GM12878 (cell line): ENCODE data around the gene RTN4R. TPM values are rescaled to one million over a fixed set of nuclear protein-coding genes. Genes with fewer than 3 reads are reported as not detected.

ENCODE experiments used
- ATAC-seq: fragments of 200-7000 bp; cut with Tn5 transposase; 3 replicates; pipeline ENCODE4 v1.9.1; 2020; ENCODE audit warnings: mild to moderate bottlenecking, moderate library complexity
- BruUV-seq: library from RNA; stranded (reverse); fragments of 400-500 nt; replicated peaks from 2 replicates; lab custom pipeline; 2021; lab: Mats Ljungman, UMichigan
- CTCF ChIA-PET: fragments of 300-600 bp; sonication (Branson Sonifier 250); formaldehyde crosslinking; extraction: SDS; loops from one replicate; lab custom pipeline; 2021; ENCODE audit warnings: inconsistent platforms; lab: Yijun Ruan, JAX
- POLR2A ChIA-PET: fragments of 350-600 bp; formaldehyde crosslinking; extraction: SDS; loops from one replicate; lab custom pipeline; 2021; ENCODE audit warnings: inconsistent platforms; lab: Charles Lee
- RAD21 ChIA-PET: fragments of 300-600 bp; sonication (Branson Sonifier 250); formaldehyde crosslinking; loops from one replicate; lab custom pipeline; 2023; ENCODE audit warnings: antibody characterized with exemption; ENCODE audit not compliant: unreplicated experiment; lab: Charles Lee
- SMC1A ChIA-PET: fragments of 300-600 bp; sonication (Branson Sonifier 250); formaldehyde crosslinking; loops from one replicate; lab custom pipeline; 2023; ENCODE audit not compliant: unreplicated experiment, uncharacterized antibody; lab: Charles Lee
- DNase-seq: peaks from one replicate; pipeline ENCODE4 v3.0.0-alpha.2; 2011; ENCODE audit warnings: low read depth, low spot score
- FAIRE-seq: peaks from 3 replicates; lab custom pipeline; 2011; peaks lifted over from hg19 to GRCh38; lab: Jason Lieb, UNC
- H2AFZ ChIP-seq: 2 replicates; pipeline ENCODE4 v1.6.0; 2011; ENCODE audit warnings: low read depth, low read length, control low read depth; ENCODE audit not compliant: control insufficient read depth
- H3K27ac ChIP-seq: 2 replicates; pipeline ENCODE4 v1.5.1; 2011; ENCODE audit warnings: control low read depth; ENCODE audit not compliant: control insufficient read depth, insufficient read depth
- H3K27me3 ChIP-seq, 2 experiments: replicated peaks in 1 of 2; 2 replicates each; pipeline versions ENCODE4 v1.6.0 to v1.6.1; 2011; ENCODE audit warnings: low read length in 1 of 2; ENCODE audit not compliant: control insufficient read depth in 2 of 2, insufficient read depth in 2 of 2
- H3K36me3 ChIP-seq, 2 experiments: 2 replicates each; pipeline ENCODE4 v1.5.1; 2011; ENCODE audit warnings: low read length in 1 of 2; ENCODE audit not compliant: control insufficient read depth in 2 of 2, insufficient read depth in 2 of 2
- H3K4me1 ChIP-seq: 2 replicates; pipeline ENCODE4 v1.6.1; 2011; ENCODE audit warnings: mild to moderate bottlenecking, low read length, moderate library complexity, mixed read lengths; ENCODE audit not compliant: control insufficient read depth, insufficient read depth
- H3K4me2 ChIP-seq: 2 replicates; pipeline ENCODE4 v1.6.0; 2011; ENCODE audit warnings: control low read depth; ENCODE audit not compliant: control insufficient read depth, insufficient read depth
- H3K4me3 ChIP-seq: fragments of 200-600 bp; sonication (generic); 2 replicates; pipeline ENCODE4 v1.5.1; 2016
- H3K79me2 ChIP-seq: 2 replicates; pipeline ENCODE4 v1.6.0; 2011; ENCODE audit warnings: low read length; ENCODE audit not compliant: control insufficient read depth, insufficient read depth
- H3K9ac ChIP-seq: 2 replicates; pipeline ENCODE4 v1.8.0; 2011; ENCODE audit warnings: low read length, control low read depth, mixed read lengths; ENCODE audit not compliant: control insufficient read depth, insufficient read depth
- H3K9me3 ChIP-seq: replicated peaks from 3 replicates; pipeline ENCODE4 v1.5.1; 2011; ENCODE audit warnings: mild to moderate bottlenecking, low read length; ENCODE audit not compliant: control insufficient read depth, insufficient read depth
- H4K20me1 ChIP-seq: 2 replicates; pipeline ENCODE4 v1.6.0; 2011; ENCODE audit not compliant: control insufficient read depth, insufficient read depth
- BMI1 ChIP-seq: fragments of 450-650 bp; IDR thresholded peaks from 2 replicates; pipeline ENCODE4 v1.6.1; 2016; ENCODE audit warnings: mild to moderate bottlenecking, moderate library complexity, borderline replicate concordance
- CREM ChIP-seq: IDR thresholded peaks from 2 replicates; pipeline ENCODE4 v1.6.1; 2014; ENCODE audit warnings: antibody characterized with exemption, low read depth
- GABPA ChIP-seq: IDR thresholded peaks from 2 replicates; pipeline ENCODE4 v1.6.1; 2014; ENCODE audit warnings: antibody characterized with exemption, low read depth, mild to moderate bottlenecking, inconsistent platforms
- HCFC1 ChIP-seq: fragments of 150-350 bp; IDR thresholded peaks from 2 replicates; pipeline ENCODE4 v1.6.1; 2014; ENCODE audit warnings: low read length
- KLF5 ChIP-seq: fragments of 450-650 bp; IDR thresholded peaks from 2 replicates; pipeline ENCODE4 v1.6.1; 2014; ENCODE audit warnings: mild to moderate bottlenecking; ENCODE audit not compliant: partially characterized antibody
- NBN ChIP-seq: fragments of 450-650 bp; IDR thresholded peaks from 2 replicates; pipeline ENCODE4 v1.6.1; 2016
- POLR2A ChIP-seq: IDR thresholded peaks from 2 replicates; pipeline ENCODE4 v1.6.1; 2011; ENCODE audit warnings: low read depth, mild to moderate bottlenecking, low read length
- POLR2AphosphoS5 ChIP-seq: IDR thresholded peaks from 2 replicates; pipeline ENCODE4 v1.6.1; 2011; ENCODE audit warnings: mild to moderate bottlenecking, low read length, inconsistent platforms
- RB1 ChIP-seq: fragments of 450-650 bp; formaldehyde crosslinking; IDR thresholded peaks from 2 replicates; pipeline ENCODE4 v1.6.1; 2017; ENCODE audit warnings: mild to moderate bottlenecking, borderline replicate concordance
- SPI1 ChIP-seq: IDR thresholded peaks from 2 replicates; pipeline ENCODE4 v1.6.1; 2011; ENCODE audit warnings: low read depth, mild to moderate bottlenecking, low read length, moderate library complexity, borderline replicate concordance; ENCODE audit not compliant: insufficient read depth
- STAT1 ChIP-seq: fragments of 450-650 bp; conservative IDR thresholded peaks from 2 replicates; pipeline ENCODE4 v1.6.1; 2014; ENCODE audit warnings: antibody characterized with exemption, mild to moderate bottlenecking
- ZNF217 ChIP-seq: fragments of 450-650 bp; IDR thresholded peaks from 2 replicates; pipeline ENCODE4 v1.6.1; 2017; ENCODE audit warnings: antibody characterized with exemption, mild to moderate bottlenecking
- ZNF622 ChIP-seq: fragments of 450-650 bp; IDR thresholded peaks from 2 replicates; pipeline ENCODE4 v1.6.1; 2017; ENCODE audit warnings: mild to moderate bottlenecking, inconsistent platforms
- WGBS: methylation state at CpG from one replicate; pipeline ENCODE4 v1.1.6; 2016; ENCODE audit warnings: low lambda C conversion rate; ENCODE audit not compliant: insufficient replicate concordance, insufficient coverage; ENCODE audit errors: missing lambda C conversion rate; 5-methylcytosine and 5-hydroxymethylcytosine counted together
- in situ Hi-C: fragments of 300-500 bp; cut with MboI; formaldehyde crosslinking; loops from 9 replicates; pipeline ENCODE4 v1.14.3; 2018; ENCODE audit warnings: mixed read lengths
- intact Hi-C: fragments of 100-400 bp; cut with micrococcal nuclease; formaldehyde crosslinking; loops from one replicate; pipeline ENCODE4 v1.14.2; 2022; ENCODE audit not compliant: unreplicated experiment
- polyA plus RNA-seq, 11 experiments: library from polyadenylated mRNA; depleted of rRNA in 4 of 11; unstranded in 6 of 11; stranded (reverse) in 5 of 11; fragments of >200 nt; fragmentation: Nextera tagmentation in 4 of 11; fragmentation: Illumina TruSeq in 1 of 11; extraction: Ambion mirVana in 4 of 11; extraction: Trizol in 1 of 11; gene quantifications; 1 replicate in 1 of 11; 2 replicates in 10 of 11; pipeline versions ENCODE4 v1.2.1 to v1.2.3, GENCODE V29; 2011 to 2016; ENCODE audit warnings: inconsistent platforms in 2 of 11, missing spikeins in 2 of 11, low read depth in 1 of 11
- total RNA-seq, 4 experiments: library from RNA; depleted of rRNA in 3 of 4; stranded (reverse); fragments of >200 nt in 3 of 4; fragmentation: Illumina TruSeq in 1 of 4; extraction: Trizol in 1 of 4; gene quantifications; 2 replicates each; pipeline versions ENCODE4 v1.2.1 to v1.2.3, GENCODE V29; 2013 to 2021
- TF ChIP-seq, protein P1 (sequence below): fragments of 450-650 bp; IDR thresholded peaks from 2 replicates; pipeline ENCODE4 v1.6.1; 2018; ENCODE audit warnings: borderline replicate concordance, mild to moderate bottlenecking; ENCODE audit not compliant: partially characterized antibody
- TF ChIP-seq, protein P2 (sequence below): IDR thresholded peaks from 2 replicates; pipeline ENCODE4 v1.6.1; 2011; ENCODE audit warnings: mild to moderate bottlenecking, low read depth, low read length, moderate library complexity; ENCODE audit not compliant: insufficient replicate concordance
- TF ChIP-seq, protein P3 (sequence below): fragments of 450-650 bp; IDR thresholded peaks from 2 replicates; pipeline ENCODE4 v1.6.1; 2016; ENCODE audit warnings: mild to moderate bottlenecking
- TF ChIP-seq, protein P4 (sequence below): fragments of 450-650 bp; IDR thresholded peaks from 2 replicates; pipeline ENCODE4 v1.6.1; 2016; ENCODE audit warnings: mild to moderate bottlenecking

The RTN4R gene
- total and polyA plus RNA-seq, 10 of the 15 experiments (the other 5 are each of a cell fraction or from before 2014, with no cell fraction given) = 0.03 to 1.0 (median 0.60) TPM; not detected in 2

DNA sequence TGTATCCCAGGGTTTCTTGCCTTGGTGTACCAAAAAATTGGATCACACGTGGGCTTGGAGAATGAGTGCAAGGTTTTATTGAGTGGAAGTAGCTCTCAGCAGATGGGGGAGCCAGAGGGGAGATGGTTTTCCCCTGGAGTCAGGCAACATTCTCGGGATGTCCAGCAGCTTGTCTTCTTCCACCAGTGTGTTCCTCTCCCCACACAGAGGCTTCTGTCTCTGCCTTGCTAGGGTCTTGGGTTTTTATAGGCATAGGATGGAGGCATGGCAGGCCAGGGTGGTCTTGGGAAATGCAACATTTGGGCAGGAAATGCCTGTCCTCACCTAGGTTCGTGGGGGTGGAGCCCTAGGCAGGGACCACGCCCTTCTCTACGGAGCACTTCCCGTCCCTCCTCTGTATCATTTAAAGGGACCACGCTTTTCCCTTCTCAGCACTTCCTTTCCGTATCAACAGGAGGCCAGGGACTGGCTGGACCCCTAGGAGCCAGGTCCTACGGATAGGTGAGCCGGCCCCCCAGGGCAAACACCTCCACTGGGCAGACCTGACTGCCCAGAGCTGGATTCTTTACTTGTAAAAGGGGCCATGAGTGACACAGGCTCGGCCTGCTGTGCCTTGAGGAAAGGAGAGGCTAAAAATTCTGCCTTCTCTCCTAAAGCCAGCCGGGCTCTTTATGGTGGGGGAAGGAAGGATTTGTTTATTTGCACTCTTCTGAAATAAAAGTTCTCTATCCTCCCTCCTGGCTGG, 62.0 kb downstream of the RTN4R start:
- RAD21 ChIA-PET = interaction anchor here (1.0 kb wide), 1 partner anchor 296 kb away, joined by 3 read pairs; no protein-coding TSS in a partner anchor
- SMC1A ChIA-PET = interaction anchor here (0.8 to 1.8 kb wide), 3 partner anchors 9 to 32 kb away, joined by 3 to 4 read pairs (median 3); no protein-coding TSS in a partner anchor
- TSS peak; percentile 93 for BruUV-seq
- DNase-seq (peak; percentile 54), FAIRE-seq (peak; percentile 100), ATAC-seq (peak; percentile 96)
- Histone ChIP-seq H3K9me3 (no peaks in the 10 kb centered on the region), H3K79me2 (peaks cover 6% of the 10 kb centered on the region), H3K27me3 (no peaks in the 10 kb centered on the region), H3K36me3 (no peaks in the 10 kb centered on the region), H2AFZ (peak overlapping the region; percentile 95), H4K20me1 (no peaks in the 10 kb centered on the region), H3K4me2 (peak overlapping the region; percentile 86), H3K4me3 (peak overlapping the region; percentile 82), H3K9ac (peak overlapping the region; percentile 93), H3K27ac (peak overlapping the region; percentile 83), H3K4me1 (peaks cover 5% of the 10 kb centered on the region)
- intact Hi-C loops (no loop called here), in situ Hi-C loops (no loop called here)
- POLR2A ChIA-PET = no interaction called here
- whole genome bisulfite sequencing = 5% methylated on average over 12 of the region's 12 CpGs
- CTCF ChIA-PET = no interaction called here
- TF ChIP-seq RB1 = no peak
- peak; percentile 77 for TF ChIP-seq SPI1
- 0 out of 2 replicates have a peak, but pooled peaks have one; percentile 36 for TF ChIP-seq STAT1
- TF ChIP-seq CREM = 0 out of 2 replicates have a peak, but pooled peaks have one; percentile 15
- TF ChIP-seq, protein P1, sequence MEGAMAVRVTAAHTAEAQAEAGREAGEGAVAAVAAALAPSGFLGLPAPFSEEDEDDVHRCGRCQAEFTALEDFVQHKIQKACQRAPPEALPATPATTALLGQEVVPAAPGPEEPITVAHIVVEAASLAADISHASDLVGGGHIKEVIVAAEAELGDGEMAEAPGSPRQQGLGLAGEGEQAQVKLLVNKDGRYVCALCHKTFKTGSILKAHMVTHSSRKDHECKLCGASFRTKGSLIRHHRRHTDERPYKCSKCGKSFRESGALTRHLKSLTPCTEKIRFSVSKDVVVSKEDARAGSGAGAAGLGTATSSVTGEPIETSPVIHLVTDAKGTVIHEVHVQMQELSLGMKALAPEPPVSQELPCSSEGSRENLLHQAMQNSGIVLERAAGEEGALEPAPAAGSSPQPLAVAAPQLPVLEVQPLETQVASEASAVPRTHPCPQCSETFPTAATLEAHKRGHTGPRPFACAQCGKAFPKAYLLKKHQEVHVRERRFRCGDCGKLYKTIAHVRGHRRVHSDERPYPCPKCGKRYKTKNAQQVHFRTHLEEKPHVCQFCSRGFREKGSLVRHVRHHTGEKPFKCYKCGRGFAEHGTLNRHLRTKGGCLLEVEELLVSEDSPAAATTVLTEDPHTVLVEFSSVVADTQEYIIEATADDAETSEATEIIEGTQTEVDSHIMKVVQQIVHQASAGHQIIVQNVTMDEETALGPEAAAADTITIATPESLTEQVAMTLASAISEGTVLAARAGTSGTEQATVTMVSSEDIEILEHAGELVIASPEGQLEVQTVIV = peak; percentile 43
- TF ChIP-seq ZNF217 = no peak
- TF ChIP-seq ZNF622 = no peak
- 0 out of 2 replicates have a peak, but pooled peaks have one; percentile 38 for TF ChIP-seq GABPA
- 0 out of 2 replicates have a peak, but pooled peaks have one; percentile 27 for TF ChIP-seq POLR2AphosphoS5
- TF ChIP-seq KLF5 = peak; percentile 31
- peak; percentile 32; the same call in 1 of the 2 replicates for TF ChIP-seq POLR2A
- no peak for TF ChIP-seq HCFC1
- no peak for TF ChIP-seq BMI1
- TF ChIP-seq NBN = 0 out of 2 replicates have a peak, but pooled peaks have one; percentile 40
- TF ChIP-seq, protein P2, sequence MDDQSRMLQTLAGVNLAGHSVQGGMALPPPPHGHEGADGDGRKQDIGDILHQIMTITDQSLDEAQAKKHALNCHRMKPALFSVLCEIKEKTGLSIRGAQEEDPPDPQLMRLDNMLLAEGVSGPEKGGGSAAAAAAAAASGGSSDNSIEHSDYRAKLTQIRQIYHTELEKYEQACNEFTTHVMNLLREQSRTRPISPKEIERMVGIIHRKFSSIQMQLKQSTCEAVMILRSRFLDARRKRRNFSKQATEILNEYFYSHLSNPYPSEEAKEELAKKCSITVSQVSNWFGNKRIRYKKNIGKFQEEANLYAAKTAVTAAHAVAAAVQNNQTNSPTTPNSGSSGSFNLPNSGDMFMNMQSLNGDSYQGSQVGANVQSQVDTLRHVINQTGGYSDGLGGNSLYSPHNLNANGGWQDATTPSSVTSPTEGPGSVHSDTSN = no peak
- TF ChIP-seq, protein P3, sequence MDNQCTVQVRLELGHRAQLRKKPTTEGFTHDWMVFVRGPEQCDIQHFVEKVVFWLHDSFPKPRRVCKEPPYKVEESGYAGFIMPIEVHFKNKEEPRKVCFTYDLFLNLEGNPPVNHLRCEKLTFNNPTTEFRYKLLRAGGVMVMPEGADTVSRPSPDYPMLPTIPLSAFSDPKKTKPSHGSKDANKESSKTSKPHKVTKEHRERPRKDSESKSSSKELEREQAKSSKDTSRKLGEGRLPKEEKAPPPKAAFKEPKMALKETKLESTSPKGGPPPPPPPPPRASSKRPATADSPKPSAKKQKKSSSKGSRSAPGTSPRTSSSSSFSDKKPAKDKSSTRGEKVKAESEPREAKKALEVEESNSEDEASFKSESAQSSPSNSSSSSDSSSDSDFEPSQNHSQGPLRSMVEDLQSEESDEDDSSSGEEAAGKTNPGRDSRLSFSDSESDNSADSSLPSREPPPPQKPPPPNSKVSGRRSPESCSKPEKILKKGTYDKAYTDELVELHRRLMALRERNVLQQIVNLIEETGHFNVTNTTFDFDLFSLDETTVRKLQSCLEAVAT = peak; percentile 46; the same call in 1 of the 2 replicates
- TF ChIP-seq, protein P4, sequence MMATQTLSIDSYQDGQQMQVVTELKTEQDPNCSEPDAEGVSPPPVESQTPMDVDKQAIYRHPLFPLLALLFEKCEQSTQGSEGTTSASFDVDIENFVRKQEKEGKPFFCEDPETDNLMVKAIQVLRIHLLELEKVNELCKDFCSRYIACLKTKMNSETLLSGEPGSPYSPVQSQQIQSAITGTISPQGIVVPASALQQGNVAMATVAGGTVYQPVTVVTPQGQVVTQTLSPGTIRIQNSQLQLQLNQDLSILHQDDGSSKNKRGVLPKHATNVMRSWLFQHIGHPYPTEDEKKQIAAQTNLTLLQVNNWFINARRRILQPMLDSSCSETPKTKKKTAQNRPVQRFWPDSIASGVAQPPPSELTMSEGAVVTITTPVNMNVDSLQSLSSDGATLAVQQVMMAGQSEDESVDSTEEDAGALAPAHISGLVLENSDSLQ = peak; percentile 62
